Lung (tissue), 12 donors: Measurements from ENCODE around the gene MSH4. TPM values are rescaled to one million over a fixed set of nuclear protein-coding genes. Genes with fewer than 3 reads are reported as not detected.

Source experiments
- ATAC-seq: fragments of 200-7000 bp; cut with Tn5 transposase; one replicate; pipeline ENCODE4 v1.9.1; 2020; ENCODE audit warnings: moderate number of reproducible peaks; ENCODE audit not compliant: insufficient read depth, low FRiP score
- DNase-seq, 3 donors: peaks; one replicate each; pipeline ENCODE4 v3.0.0-alpha.2; 2013 to 2017
- H3K27ac ChIP-seq, 2 donors: one replicate each; pipeline ENCODE4 v1.5.1; 2013; ENCODE audit warnings: mild to moderate bottlenecking in 2 of 2, moderate library complexity in 2 of 2, control low read depth in 1 of 2, inconsistent platforms in 1 of 2, low read depth in 1 of 2, low read length in 1 of 2
- H3K27me3 ChIP-seq, 3 donors: one replicate each; pipeline ENCODE4 v1.5.1; 2013; ENCODE audit warnings: low read length in 2 of 3; ENCODE audit not compliant: control insufficient read depth in 3 of 3, insufficient read depth in 3 of 3
- H3K36me3 ChIP-seq, 4 donors: one replicate each; pipeline ENCODE4 v1.5.1; 2013; ENCODE audit warnings: low read length in 4 of 4, mild to moderate bottlenecking in 1 of 4, moderate library complexity in 1 of 4; ENCODE audit not compliant: control insufficient read depth in 4 of 4, insufficient read depth in 4 of 4
- H3K4me1 ChIP-seq, 5 donors: one replicate each; pipeline ENCODE4 v1.5.1; 2013; ENCODE audit warnings: low read length in 5 of 5, mild to moderate bottlenecking in 2 of 5, moderate library complexity in 1 of 5; ENCODE audit not compliant: control insufficient read depth in 5 of 5, insufficient read depth in 5 of 5
- H3K4me3 ChIP-seq: one replicate; pipeline ENCODE4 v1.5.1; 2013; ENCODE audit warnings: mild to moderate bottlenecking, control low read depth, moderate library complexity
- H3K9ac ChIP-seq, 2 donors: one replicate each; pipeline ENCODE4 v1.5.1; 2013; ENCODE audit warnings: low read length in 2 of 2, control low read depth in 1 of 2; ENCODE audit not compliant: insufficient read depth in 1 of 2
- H3K9me3 ChIP-seq, 4 donors: one replicate each; pipeline ENCODE4 v1.5.1; 2013; ENCODE audit warnings: low read length in 3 of 4, mild to moderate bottlenecking in 1 of 4, moderate library complexity in 1 of 4; ENCODE audit not compliant: control insufficient read depth in 4 of 4, insufficient read depth in 3 of 4
- WGBS, 2 donors: extraction: QIAGEN DNeasy Blood & Tissue Kit; methylation state at CpG; one replicate each; pipeline ENCODE4 v1.1.7; 2013; 5-methylcytosine and 5-hydroxymethylcytosine counted together
- polyA plus RNA-seq, 2 donors: library from polyadenylated mRNA; stranded (reverse); fragments of 200-250 nt; gene quantifications; one replicate each; pipeline ENCODE4 v1.2.1, GENCODE V29; 2013
- total RNA-seq, 2 donors: library from RNA; depleted of rRNA in 1 of 2; stranded (reverse); fragments of >200 nt in 1 of 2; gene quantifications; one replicate each; pipeline ENCODE4 v1.2.1, GENCODE V29; 2014 to 2021
- TF ChIP-seq, protein P1 (sequence below): IDR thresholded peaks from 2 replicates; pipeline ENCODE4 v1.5.1; 2012; ENCODE audit warnings: mild to moderate bottlenecking; ENCODE audit errors: control extremely low read depth, extremely low read depth
- donor health status: control.
- donor health status: control.
- donor health status: Bipolar disorder and iron deficiency.
- donor health status: healthy.
- donor health status: DM: yes; HTN: yes; CAD: no.

MSH4 gene
- total and polyA plus RNA-seq, 4 donors, result 0.13 to 0.40 (median 0.36) TPM

GRCh38 chr1:75908717-75909152 is 112.1 kb downstream of the MSH4 start:
- TF ChIP-seq, protein P1, sequence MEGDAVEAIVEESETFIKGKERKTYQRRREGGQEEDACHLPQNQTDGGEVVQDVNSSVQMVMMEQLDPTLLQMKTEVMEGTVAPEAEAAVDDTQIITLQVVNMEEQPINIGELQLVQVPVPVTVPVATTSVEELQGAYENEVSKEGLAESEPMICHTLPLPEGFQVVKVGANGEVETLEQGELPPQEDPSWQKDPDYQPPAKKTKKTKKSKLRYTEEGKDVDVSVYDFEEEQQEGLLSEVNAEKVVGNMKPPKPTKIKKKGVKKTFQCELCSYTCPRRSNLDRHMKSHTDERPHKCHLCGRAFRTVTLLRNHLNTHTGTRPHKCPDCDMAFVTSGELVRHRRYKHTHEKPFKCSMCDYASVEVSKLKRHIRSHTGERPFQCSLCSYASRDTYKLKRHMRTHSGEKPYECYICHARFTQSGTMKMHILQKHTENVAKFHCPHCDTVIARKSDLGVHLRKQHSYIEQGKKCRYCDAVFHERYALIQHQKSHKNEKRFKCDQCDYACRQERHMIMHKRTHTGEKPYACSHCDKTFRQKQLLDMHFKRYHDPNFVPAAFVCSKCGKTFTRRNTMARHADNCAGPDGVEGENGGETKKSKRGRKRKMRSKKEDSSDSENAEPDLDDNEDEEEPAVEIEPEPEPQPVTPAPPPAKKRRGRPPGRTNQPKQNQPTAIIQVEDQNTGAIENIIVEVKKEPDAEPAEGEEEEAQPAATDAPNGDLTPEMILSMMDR, result no peak
- DNase-seq, result peak; percentile 29 to 67 (median 67)
- Histone ChIP-seq H3K4me3 (no peak overlapping the region), H3K27ac (no peak overlapping the region), H3K9me3 (peaks cover 0 to 4% (median 0%) of the 10 kb centered on the region in 4 donors), H3K4me1 (no peaks in the 10 kb centered on the region), H3K27me3 (no peaks in the 10 kb centered on the region), H3K9ac (no peak overlapping the region), H3K36me3 (no peaks in the 10 kb centered on the region)
- no peak for ATAC-seq
- 37 to 54% methylated on average over 2 of the region's 2 CpGs for WGBS, 2 donors

GRCh38 chr1:75916834-75917233 is 120.2 kb downstream of the MSH4 start:
- Histone ChIP-seq H3K36me3 (no peaks in the 10 kb centered on the region), H3K9me3 (no peaks in the 10 kb centered on the region), H3K4me1 (no peaks in the 10 kb centered on the region), H3K9ac (no peak overlapping the region), H3K4me3 (no peak overlapping the region), H3K27me3 (no peaks in the 10 kb centered on the region), H3K27ac (no peak overlapping the region)
- DNase-seq (no peak), ATAC-seq (no peak)
- TF ChIP-seq, protein P1, result no peak
- 81 to 88% methylated on average over 2 of the region's 2 CpGs for WGBS, 2 donors

- no peaks in the 10 kb centered on the region for H3K36me3 ChIP-seq
- DNase-seq, result no peak
- WGBS, 2 donors, result 83 to 95% methylated on average over 1 of the region's 1 CpG
- no peak for ATAC-seq
- H3K4me3 ChIP-seq, result no peak overlapping the region
- no peak overlapping the region for H3K9ac ChIP-seq
- H3K27me3 ChIP-seq, result no peaks in the 10 kb centered on the region
- no peak overlapping the region for H3K27ac ChIP-seq
- no peaks in the 10 kb centered on the region for H3K9me3 ChIP-seq
- TF ChIP-seq, protein P1, result no peak
- no peaks in the 10 kb centered on the region for H3K4me1 ChIP-seq
Measured at GRCh38 chr1:75922698-75923097, 126.0 kb downstream of the MSH4 start.

DNA sequence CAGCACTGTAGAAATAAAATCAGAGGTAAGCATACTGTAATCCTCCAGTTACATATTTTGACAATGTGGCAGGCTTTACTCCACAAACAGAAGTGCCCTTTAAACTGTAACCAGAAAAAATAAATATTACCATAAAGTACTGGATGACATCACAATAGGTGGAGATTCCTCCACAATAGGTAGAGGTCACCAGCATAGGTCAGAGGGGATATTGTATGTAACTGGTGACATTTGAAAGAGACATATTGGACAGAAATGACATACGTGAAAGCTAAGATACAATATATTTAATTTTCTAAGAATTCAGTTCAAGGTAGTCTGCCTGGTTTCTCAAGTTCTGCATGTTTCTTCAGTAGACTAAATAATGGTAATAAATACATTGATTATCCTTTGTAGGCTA is 135.6 kb downstream of the MSH4 start, which contains the start of gene ASB17:
TSS of gene ASB17 (minus strand) at position 101 of the 400 bp plus-strand sequence. CDS start 113 bp downstream, outside the sequence.
- no peaks in the 10 kb centered on the region for H3K4me1 ChIP-seq
- H3K9me3 ChIP-seq, result no peaks in the 10 kb centered on the region
- H3K27me3 ChIP-seq, result no peaks in the 10 kb centered on the region
- ATAC-seq (no peak), DNase-seq (no peak)
- H3K27ac ChIP-seq, result no peak within 1 kb of the TSS
- H3K4me3 ChIP-seq, result no peak within 1 kb of the TSS
- no peaks in the 10 kb centered on the region for H3K36me3 ChIP-seq
- no peak within 1 kb of the TSS for H3K9ac ChIP-seq
- TF ChIP-seq, protein P1, result no peak
- 88 to 93% methylated on average over 1 of the region's 1 CpG for WGBS, 2 donors
